Endothelial cell of umbilical vein (primary cell): ENCODE results near the gene LORICRIN. TPM values are rescaled to one million over a fixed set of nuclear protein-coding genes. Genes with fewer than 3 reads are reported as not detected.

Experiments used
- Bru-seq: library from RNA; stranded (reverse); fragments of 400-500 nt; gene quantifications from one replicate; lab custom pipeline; 2021; lab: Mats Ljungman, UMichigan
- BruChase-seq, 2 experiments: library from RNA; stranded (reverse); fragments of 400-500 nt; gene quantifications; one replicate each; lab custom pipeline; 2021; lab: Mats Ljungman, UMichigan
- BruUV-seq: library from RNA; stranded (reverse); fragments of 400-500 nt; replicated peaks from 2 replicates; lab custom pipeline; 2021; lab: Mats Ljungman, UMichigan
- CTCF ChIA-PET: fragments of 300-600, 350-600 bp; sonication (Branson Sonifier 250); formaldehyde crosslinking; loops from one replicate; lab custom pipeline; 2021; ENCODE audit warnings: antibody characterized with exemption, inconsistent platforms; lab: Charles Lee
- POLR2A ChIA-PET: fragments of 300-600, 350-600 bp; sonication (Branson Sonifier 250); formaldehyde crosslinking; loops from one replicate; lab custom pipeline; 2021; ENCODE audit warnings: antibody characterized with exemption, inconsistent platforms; lab: Charles Lee
- DNase-seq: peaks from one replicate; pipeline ENCODE4 v3.0.0-alpha.2; 2011; ENCODE audit warnings: low read depth, low spot score
- FAIRE-seq: peaks from 2 replicates; lab custom pipeline; 2011; peaks lifted over from hg19 to GRCh38; lab: Jason Lieb, UNC
- H2AFZ ChIP-seq: 2 replicates; pipeline ENCODE4 v1.6.0; 2012; ENCODE audit warnings: low read depth, low read length, control low read depth, inconsistent platforms
- H3K27ac ChIP-seq: 2 replicates; pipeline ENCODE4 v1.5.1; 2011; ENCODE audit warnings: low read depth, mild to moderate bottlenecking, control low read depth, low read length, moderate library complexity; ENCODE audit not compliant: insufficient read depth
- H3K27me3 ChIP-seq, 2 experiments: 2 replicates each; pipeline versions ENCODE4 v1.6.0 to v1.6.1; 2011; ENCODE audit warnings: low read length in 2 of 2, mixed read lengths in 1 of 2; ENCODE audit not compliant: control insufficient read depth in 2 of 2, insufficient read depth in 2 of 2
- H3K36me3 ChIP-seq, 2 experiments: 2 replicates in 1 of 2; 3 replicates in 1 of 2; pipeline ENCODE4 v1.5.1; 2011; ENCODE audit warnings: low read length in 2 of 2, mild to moderate bottlenecking in 1 of 2, moderate library complexity in 1 of 2; ENCODE audit not compliant: control insufficient read depth in 2 of 2, insufficient read depth in 2 of 2; ENCODE audit errors: extremely low read depth in 1 of 2
- H3K4me1 ChIP-seq: 3 replicates; pipeline ENCODE4 v1.5.1; 2011; ENCODE audit warnings: mild to moderate bottlenecking, low read length; ENCODE audit not compliant: control insufficient read depth, insufficient read depth; ENCODE audit errors: extremely low read depth
- H3K4me2 ChIP-seq: 2 replicates; pipeline ENCODE4 v1.6.1; 2011; ENCODE audit warnings: low read length, control low read depth, mixed read lengths; ENCODE audit not compliant: insufficient read depth
- H3K4me3 ChIP-seq, 3 experiments: fragments of 200-600 bp in 1 of 3; sonication (generic), shearing (Covaris generic) in 1 of 3; replicated peaks in 1 of 3; 2 replicates each; pipeline ENCODE4 v1.5.1; 2011 to 2016; ENCODE audit warnings: control low read depth in 3 of 3, low read length in 3 of 3, mild to moderate bottlenecking in 2 of 3, inconsistent platforms in 1 of 3, low read depth in 1 of 3, moderate library complexity in 1 of 3; ENCODE audit not compliant: insufficient read depth in 1 of 3
- H3K79me2 ChIP-seq: 2 replicates; pipeline ENCODE4 v1.6.0; 2012; ENCODE audit warnings: low read length, inconsistent platforms; ENCODE audit not compliant: control insufficient read depth, insufficient read depth
- H3K9ac ChIP-seq: replicated peaks from 2 replicates; pipeline ENCODE3; 2011; ENCODE audit warnings: low read length, control low read depth; ENCODE audit not compliant: insufficient read depth; ENCODE audit errors: extremely low read depth
- H3K9me1 ChIP-seq: replicated peaks from 3 replicates; pipeline ENCODE4 v1.6.0; 2011; ENCODE audit warnings: mild to moderate bottlenecking, low read length; ENCODE audit not compliant: control insufficient read depth, insufficient read depth; ENCODE audit errors: extremely low read depth
- H3K9me3 ChIP-seq: replicated peaks from 2 replicates; pipeline ENCODE4 v1.5.1; 2012; ENCODE audit warnings: low read length, inconsistent platforms; ENCODE audit not compliant: control insufficient read depth, insufficient read depth
- H4K20me1 ChIP-seq: replicated peaks from 2 replicates; pipeline ENCODE3; 2011; ENCODE audit warnings: mild to moderate bottlenecking, low read length; ENCODE audit not compliant: control insufficient read depth, insufficient read depth; ENCODE audit errors: extremely low read depth
- EZH2 ChIP-seq: IDR thresholded peaks from 2 replicates; pipeline ENCODE4 v1.6.1; 2012; ENCODE audit warnings: borderline replicate concordance, low read depth, mild to moderate bottlenecking, moderate library complexity, low read length, inconsistent platforms; ENCODE audit not compliant: severe bottlenecking
- FOS ChIP-seq: IDR thresholded peaks from 2 replicates; pipeline ENCODE4 v1.6.1; 2011; ENCODE audit warnings: mild to moderate bottlenecking, low read length, moderate library complexity, borderline replicate concordance; ENCODE audit not compliant: insufficient read depth
- GATA2 ChIP-seq: IDR thresholded peaks from 2 replicates; pipeline ENCODE4 v1.7.0; 2011; ENCODE audit warnings: low read depth, mild to moderate bottlenecking, moderate library complexity, mixed read lengths, low read length; ENCODE audit not compliant: insufficient read length, insufficient read depth
- JUN ChIP-seq: IDR thresholded peaks from 2 replicates; pipeline ENCODE4 v1.6.1; 2011; ENCODE audit warnings: borderline replicate concordance, low read depth; ENCODE audit not compliant: insufficient read length, insufficient read depth
- MYC ChIP-seq: IDR thresholded peaks from one replicate; pipeline ENCODE4 v1.6.1; 2011; ENCODE audit warnings: mild to moderate bottlenecking, low read depth, low read length
- POLR2A ChIP-seq: IDR thresholded peaks from 2 replicates; pipeline ENCODE4 v1.6.1; 2012; ENCODE audit warnings: low read depth, mild to moderate bottlenecking, control low read depth, low read length
- POLR2AphosphoS5 ChIP-seq: IDR thresholded peaks from 2 replicates; pipeline ENCODE4 v1.6.1; 2012; ENCODE audit warnings: low read depth, mild to moderate bottlenecking, control low read depth, low read length, moderate library complexity; ENCODE audit not compliant: insufficient read depth
- dilution Hi-C: fragments of 300-500 bp; cut with MboI; formaldehyde crosslinking; loops from one replicate; pipeline ENCODE4 v1.15.0; 2019; ENCODE audit warnings: low sequenced_read_pairs; ENCODE audit not compliant: extremely low pct_ligation_motif_present
- intact Hi-C: fragments of 100-400 bp; cut with micrococcal nuclease; formaldehyde crosslinking; loops from one replicate; pipeline ENCODE4 v1.10.0; 2022
- long read RNA-seq: library from polyadenylated mRNA; stranded (forward); transcript quantifications from one replicate; pipeline ENCODE4 v2.0.0, GENCODE V29; 2021
- polyA minus RNA-seq, 3 experiments: library from RNA; depleted of rRNA, polyadenylated mRNA; stranded (reverse); fragments of >200 nt; gene quantifications; 1 replicate in 1 of 3; 2 replicates in 2 of 3; pipeline ENCODE4 v1.2.3, GENCODE V29; 2011
- polyA plus RNA-seq, 4 experiments: library from polyadenylated mRNA; depleted of rRNA in 3 of 4; stranded (reverse) in 3 of 4; unstranded in 1 of 4; fragments of >200 nt; gene quantifications; 2 replicates each; pipeline versions ENCODE4 v1.2.1 to v1.2.3, GENCODE V29; 2011 to 2012; ENCODE audit warnings: missing spikeins in 1 of 4
- total RNA-seq: library from RNA; stranded (reverse); gene quantifications from 2 replicates; pipeline ENCODE4 v1.2.3, GENCODE V29; 2021
- TF ChIP-seq, protein P1 (sequence below), 2 donors: IDR thresholded peaks; 1 replicate in 1 of 2; 2 replicates in 1 of 2; pipeline ENCODE4 v1.5.1; 2011; ENCODE audit warnings: low read length in 2 of 2, mild to moderate bottlenecking in 2 of 2, moderate library complexity in 2 of 2, control low read depth in 1 of 2, inconsistent platforms in 1 of 2, low read depth in 1 of 2; ENCODE audit not compliant: insufficient read depth in 1 of 2; ENCODE audit errors: extremely low read depth in 1 of 2
- TF ChIP-seq, protein P2 (sequence below): IDR thresholded peaks from 2 replicates; pipeline ENCODE4 v1.6.1; 2011; ENCODE audit not compliant: insufficient read depth, insufficient read length

The LORICRIN gene, protein sequence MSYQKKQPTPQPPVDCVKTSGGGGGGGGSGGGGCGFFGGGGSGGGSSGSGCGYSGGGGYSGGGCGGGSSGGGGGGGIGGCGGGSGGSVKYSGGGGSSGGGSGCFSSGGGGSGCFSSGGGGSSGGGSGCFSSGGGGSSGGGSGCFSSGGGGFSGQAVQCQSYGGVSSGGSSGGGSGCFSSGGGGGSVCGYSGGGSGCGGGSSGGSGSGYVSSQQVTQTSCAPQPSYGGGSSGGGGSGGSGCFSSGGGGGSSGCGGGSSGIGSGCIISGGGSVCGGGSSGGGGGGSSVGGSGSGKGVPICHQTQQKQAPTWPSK
- total RNA-seq (not detected in 2 replicates), polyA plus RNA-seq (not detected in 2 replicates), polyA minus RNA-seq (not detected in 2 replicates), Bru-seq, nascent RNA (not detected), BruChase-seq, experiment 1, labeled RNA remaining after a 6-hour chase (not detected), BruChase-seq, experiment 2, labeled RNA remaining after a 2-hour chase (not detected)
- not detected in 2 replicates for polyA plus RNA-seq (2011; cell fraction: cytosol; rRNA removed)
- not detected in 2 replicates for polyA plus RNA-seq (2011; cell fraction: nucleus; rRNA removed)
- polyA plus RNA-seq (2012) = not detected in 2 replicates
- polyA minus RNA-seq (2011; cell fraction: cytosol; rRNA and poly(A)+ RNA removed) = not detected
- polyA minus RNA-seq (2011; cell fraction: nucleus; rRNA and poly(A)+ RNA removed) = not detected in 2 replicates
- long read RNA-seq = 0 reads

DNA sequence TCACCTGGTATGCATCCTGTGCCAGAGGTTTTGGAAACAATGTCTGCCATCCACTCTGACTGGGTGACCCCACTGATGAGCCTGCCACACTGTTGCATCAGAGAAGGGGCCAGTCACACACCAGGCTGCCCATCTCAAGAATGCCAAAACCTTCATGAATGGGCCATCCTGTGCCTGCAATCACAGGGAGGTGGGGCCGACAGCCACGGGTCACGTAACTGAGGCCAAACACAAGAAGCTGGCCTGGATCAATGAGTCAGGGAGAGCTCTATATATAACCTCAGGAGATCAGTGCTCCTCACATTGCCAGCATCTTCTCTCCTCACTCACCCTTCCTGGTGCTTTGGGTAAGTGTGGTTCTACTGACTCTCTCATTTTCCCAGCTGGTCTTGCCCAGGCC is at the start of gene LORICRIN:
TSS of gene LORICRIN (plus strand) at position 301 of the 400 bp plus-strand sequence. CDS start 1,263 bp downstream, outside the sequence.
- Histone ChIP-seq H3K36me3 (no peaks in the 10 kb centered on the region), H3K4me2 (no peak within 1 kb of the TSS), H3K9me3 (no peaks in the 10 kb centered on the region), H3K9me1 (peaks cover 2% of the 10 kb centered on the region), H3K4me1 (no peaks in the 10 kb centered on the region), H3K79me2 (no peaks in the 10 kb centered on the region), H3K9ac (no peak within 1 kb of the TSS), H4K20me1 (no peaks in the 10 kb centered on the region), H3K27me3 (peaks cover 36 to 53% of the 10 kb centered on the region in 2 experiments), H3K4me3 (no peak within 1 kb of the TSS), H3K27ac (no peak within 1 kb of the TSS), H2AFZ (no peak within 1 kb of the TSS)
- no peak for FAIRE-seq
- TF ChIP-seq MYC (no peak), JUN (no peak), POLR2AphosphoS5 (no peak), GATA2 (no peak), EZH2 (no peak), POLR2A (no peak), FOS (no peak)
- TF ChIP-seq, protein P1, sequence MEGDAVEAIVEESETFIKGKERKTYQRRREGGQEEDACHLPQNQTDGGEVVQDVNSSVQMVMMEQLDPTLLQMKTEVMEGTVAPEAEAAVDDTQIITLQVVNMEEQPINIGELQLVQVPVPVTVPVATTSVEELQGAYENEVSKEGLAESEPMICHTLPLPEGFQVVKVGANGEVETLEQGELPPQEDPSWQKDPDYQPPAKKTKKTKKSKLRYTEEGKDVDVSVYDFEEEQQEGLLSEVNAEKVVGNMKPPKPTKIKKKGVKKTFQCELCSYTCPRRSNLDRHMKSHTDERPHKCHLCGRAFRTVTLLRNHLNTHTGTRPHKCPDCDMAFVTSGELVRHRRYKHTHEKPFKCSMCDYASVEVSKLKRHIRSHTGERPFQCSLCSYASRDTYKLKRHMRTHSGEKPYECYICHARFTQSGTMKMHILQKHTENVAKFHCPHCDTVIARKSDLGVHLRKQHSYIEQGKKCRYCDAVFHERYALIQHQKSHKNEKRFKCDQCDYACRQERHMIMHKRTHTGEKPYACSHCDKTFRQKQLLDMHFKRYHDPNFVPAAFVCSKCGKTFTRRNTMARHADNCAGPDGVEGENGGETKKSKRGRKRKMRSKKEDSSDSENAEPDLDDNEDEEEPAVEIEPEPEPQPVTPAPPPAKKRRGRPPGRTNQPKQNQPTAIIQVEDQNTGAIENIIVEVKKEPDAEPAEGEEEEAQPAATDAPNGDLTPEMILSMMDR (IDR thresholded peaks at IDR 0.05; ENCODE audit: extremely low read depth in 1 of 2, insufficient read depth in 1 of 2, low read depth in 1 of 2, low read length in 2 of 2) = no peak
- TF ChIP-seq, protein P2, sequence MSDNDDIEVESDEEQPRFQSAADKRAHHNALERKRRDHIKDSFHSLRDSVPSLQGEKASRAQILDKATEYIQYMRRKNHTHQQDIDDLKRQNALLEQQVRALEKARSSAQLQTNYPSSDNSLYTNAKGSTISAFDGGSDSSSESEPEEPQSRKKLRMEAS = no peak
- intact Hi-C loops (no loop called here), dilution Hi-C loops (no loop called here)
- no peak for DNase-seq
- ChIA-PET POLR2A (no interaction called here), CTCF (no interaction called here)
- BruUV-seq = no TSS peak
